Ammon's horn (tissue), 1 donor: ENCODE results near the gene PACSIN2.

Experiments used
- DNase-seq: peaks from one replicate; pipeline ENCODE4 v3.0.0-alpha.2; 2016; ENCODE audit warnings: low spot score

The PACSIN2 gene

GRCh38 chr22:42856865-42857704 lies 157.9 kb downstream of the PACSIN2 start, which contains the start of gene ARFGAP3:
Gene ARFGAP3, minus strand, starts transcription at chr22:42857273. Its CDS starts 91 bp downstream, at chr22:42857182.
- DNase-seq: peak; percentile 96

DNA sequence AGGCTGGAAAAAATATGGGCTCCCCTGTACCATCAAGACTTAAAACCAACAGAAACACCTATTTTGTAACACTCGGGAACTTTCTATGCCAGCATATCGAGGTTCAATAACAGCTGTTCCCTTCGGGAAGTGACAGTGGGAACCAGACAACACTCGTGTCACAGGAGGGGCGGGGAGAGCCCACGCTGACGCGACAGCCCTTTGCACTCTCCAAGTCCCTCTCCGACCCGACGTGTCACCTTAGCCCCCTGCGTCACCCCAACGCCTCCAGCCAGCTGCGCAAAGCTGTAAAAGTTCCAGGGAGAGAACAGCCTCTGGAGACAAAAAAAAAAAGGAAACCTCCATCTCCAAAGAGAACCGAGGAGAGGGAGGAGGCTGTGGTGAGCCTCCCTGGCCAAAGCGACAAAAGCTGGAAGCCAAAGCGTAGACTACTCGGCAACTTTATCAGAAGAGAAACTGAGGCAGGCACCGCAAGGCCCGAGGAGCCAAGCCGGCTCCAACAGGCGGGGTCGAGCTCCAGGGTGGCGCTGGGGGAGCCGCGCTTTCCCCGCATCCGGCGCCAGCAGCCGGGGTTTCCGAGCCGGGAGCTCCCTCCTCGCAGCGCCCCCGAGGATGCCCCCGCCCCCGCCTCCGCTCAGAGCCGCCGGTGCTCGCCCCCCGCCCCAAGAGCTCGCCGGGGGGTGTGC lies 158.6 kb downstream of the PACSIN2 start:
- DNase-seq: peak; percentile 49

DNA sequence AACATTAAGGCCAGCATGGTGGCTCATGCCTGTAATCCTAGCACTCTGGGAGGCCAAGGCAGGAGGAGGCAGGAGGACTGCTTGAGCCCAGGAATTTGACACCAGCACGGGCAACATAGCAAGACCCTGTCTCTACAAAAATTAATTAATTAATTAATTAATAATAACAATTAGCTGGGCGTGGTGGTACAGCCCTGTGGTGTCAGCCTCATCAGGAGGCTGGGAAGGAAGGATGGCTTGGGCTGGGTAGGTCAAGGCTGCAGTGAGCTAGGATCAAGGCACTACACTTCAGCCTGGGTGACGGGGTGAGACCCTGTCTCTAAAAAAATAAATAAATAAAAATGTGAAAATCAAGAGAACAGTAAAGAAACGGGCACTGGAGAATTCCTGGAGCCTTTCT lies 159.2 kb downstream of the PACSIN2 start:
- DNase-seq: no peak

DNA sequence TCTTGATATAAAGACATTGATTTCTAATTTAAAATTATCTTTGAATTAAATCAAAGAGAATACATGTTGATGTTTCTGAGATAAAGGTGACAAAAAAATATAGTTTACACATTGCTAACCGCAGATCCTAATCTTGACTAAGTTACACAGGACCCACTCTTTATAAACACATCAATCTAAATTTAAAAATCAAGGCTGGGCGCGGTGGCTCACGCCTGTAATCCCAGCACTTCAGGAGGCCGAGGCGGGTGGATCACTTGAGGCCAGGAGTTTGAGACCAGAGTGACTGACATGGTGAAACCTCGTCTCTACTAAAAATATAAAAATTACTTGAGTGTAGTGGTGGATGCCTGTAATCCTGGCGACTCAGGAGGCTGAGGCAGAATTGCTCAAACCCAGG lies 159.7 kb downstream of the PACSIN2 start:
- no peak for DNase-seq

DNA sequence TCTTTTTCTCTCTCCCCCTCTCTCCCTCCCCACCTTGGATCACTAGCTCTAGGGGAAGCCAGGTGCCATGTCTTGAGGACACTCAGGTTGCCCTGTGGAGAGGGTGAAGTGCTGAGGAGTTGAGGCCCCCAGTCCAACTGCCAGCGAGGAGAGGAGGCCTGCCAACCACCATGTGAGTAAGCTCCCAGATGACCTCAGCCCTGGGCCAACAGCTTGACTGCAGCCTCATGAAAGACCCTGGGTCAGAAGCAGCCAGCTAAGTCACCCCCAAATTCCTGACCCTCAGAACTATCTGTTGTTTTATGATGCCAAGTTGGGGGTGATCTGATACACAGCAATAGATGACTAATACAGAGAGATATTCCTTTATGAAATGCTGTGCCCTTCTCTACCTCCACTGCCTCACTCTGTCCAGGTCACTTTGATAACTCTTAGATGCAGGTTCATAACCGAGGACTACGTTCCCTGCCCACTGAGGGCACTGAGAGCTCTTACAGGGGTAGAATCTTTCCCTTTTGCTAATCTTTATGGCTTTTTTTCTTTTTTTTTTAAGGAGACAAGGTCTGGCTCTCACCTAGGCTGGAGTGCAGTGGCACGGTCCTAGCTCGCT lies 165.9 kb downstream of the PACSIN2 start:
- no peak for DNase-seq

DNA sequence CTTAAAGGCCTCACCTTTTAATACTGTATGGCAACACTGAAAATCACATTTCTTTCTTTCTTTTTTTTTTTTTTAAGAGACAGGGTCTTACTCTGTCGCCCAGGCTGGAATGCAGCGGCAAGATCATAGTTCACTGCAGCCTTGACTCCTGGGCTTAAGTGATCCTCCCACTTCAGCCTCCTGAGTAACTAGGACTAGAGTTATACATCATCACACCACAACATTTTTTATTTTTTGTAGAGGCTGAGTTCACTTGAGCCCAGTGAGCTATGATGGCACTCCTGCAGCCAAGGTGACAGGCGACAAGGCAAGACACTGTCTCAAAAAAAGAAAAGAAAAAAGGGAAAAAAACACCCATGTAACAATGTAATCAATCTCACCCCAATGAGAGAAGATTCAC lies 167.8 kb downstream of the PACSIN2 start:
- no peak for DNase-seq

- no peak for DNase-seq
These were observed 170.2 kb downstream of the PACSIN2 start for GRCh38 chr22:42844756-42845155.

DNA sequence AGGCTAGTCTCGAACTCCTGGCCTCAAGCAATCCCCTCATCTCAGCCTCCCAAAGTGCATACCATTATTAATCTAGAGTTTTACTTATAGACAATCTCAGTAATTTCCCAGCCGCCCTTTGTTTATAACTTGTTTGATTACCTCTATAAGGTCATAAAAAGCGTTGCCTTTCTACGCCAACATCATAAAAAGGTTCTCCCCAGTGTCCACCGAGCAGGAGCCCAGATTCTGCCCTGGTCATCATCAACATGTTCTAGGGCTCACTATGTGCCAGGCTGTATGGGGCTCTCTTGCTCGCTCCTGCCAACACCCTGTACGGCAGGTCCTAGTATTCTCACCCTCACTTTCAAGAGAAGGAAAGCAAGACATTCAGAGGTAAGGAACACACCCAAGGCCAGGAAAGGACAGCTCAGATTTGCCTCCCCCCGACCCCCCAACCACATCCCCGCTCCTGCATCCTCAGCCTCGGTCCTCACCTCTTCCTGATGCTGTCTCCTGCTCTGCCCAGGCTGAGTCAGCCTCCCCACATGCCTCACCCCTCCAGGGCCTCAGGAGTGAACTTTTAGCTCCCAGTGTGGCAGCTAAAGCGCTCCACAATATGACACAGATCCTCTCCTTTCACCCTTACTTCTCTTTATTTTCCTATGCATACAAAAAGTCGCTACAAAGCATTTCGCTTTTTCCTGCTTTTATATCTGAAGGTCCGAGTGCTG lies 172.1 kb downstream of the PACSIN2 start:
- DNase-seq: no peak

DNA sequence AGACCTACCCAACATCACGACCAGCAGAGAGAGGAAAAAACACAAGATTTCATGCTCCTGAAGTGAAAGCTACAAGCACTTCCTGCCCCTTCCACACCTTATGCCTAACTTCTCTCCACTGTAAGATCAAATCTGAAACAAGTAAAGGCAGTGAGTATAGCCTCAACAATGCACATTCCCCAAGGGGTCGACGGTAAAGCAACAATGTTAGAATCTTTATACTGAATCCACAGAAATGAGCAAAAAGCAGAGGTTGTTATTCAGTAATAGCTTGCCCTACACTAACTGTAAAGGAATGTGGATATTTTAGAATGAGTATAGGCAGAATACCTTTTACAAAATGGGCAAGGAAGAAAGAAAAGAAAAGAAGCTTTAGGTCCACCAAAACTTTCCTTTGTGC lies 173.5 kb downstream of the PACSIN2 start:
- no peak for DNase-seq

DNA sequence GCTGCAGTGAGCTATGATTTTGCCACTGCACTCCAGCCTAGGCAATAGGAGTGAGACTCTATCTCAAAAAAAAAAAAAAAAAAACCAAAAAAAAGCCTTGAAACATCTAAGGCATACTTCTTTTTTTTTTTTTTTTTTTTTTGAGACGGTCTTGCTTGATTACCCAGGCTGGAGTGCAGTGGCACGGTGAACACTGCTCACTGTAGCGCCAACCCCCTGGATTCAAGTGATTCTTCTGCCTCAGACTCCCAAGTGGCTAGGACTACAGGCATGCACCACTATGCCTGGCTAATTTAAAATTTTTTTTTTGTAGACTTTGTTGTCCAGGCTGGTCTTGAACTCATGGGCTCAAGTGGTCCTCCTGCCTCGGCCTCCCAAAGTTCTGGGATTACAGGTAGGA lies 177.4 kb downstream of the PACSIN2 start:
- DNase-seq: no peak

GRCh38 chr22:42836026-42836425 lies 178.9 kb downstream of the PACSIN2 start:
- DNase-seq: no peak

DNA sequence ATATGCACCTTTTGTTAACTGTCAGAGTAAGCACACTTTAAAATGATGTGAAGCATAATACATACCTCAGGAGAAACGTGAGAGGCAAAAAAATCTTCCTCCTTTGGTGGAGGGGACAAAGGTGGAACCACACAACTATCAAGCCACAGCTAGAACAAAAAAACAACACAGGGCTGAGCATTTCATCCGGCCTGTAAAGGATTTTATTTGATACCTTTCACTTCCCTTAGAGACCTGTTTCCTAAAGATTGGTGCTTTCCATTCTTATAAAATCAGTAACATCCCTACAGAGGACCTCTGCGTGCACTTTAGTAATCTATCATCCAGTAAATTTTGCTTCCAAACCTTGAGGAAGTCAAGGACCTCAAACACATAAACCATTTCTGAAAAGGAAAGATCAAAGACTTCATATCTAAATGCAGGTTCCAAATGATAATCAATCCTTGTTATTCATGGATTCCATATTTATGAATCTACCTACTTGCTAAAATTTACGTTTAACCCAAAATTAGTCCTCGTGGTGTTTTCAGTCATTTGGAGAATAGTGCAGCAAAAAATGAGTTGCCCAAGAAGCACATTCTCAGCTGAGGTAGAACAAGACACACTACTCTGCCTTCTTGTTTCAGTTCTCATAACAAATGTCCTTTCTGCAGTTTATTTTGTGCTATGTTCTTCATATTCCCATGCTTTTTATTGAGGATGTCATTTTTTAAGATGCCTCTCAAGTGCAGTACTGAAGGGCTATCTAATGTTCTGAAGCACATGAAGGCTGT lies 180.6 kb downstream of the PACSIN2 start:
- no peak for DNase-seq

GRCh38 chr22:42833104-42833503 lies 181.8 kb downstream of the PACSIN2 start:
- no peak for DNase-seq

DNA sequence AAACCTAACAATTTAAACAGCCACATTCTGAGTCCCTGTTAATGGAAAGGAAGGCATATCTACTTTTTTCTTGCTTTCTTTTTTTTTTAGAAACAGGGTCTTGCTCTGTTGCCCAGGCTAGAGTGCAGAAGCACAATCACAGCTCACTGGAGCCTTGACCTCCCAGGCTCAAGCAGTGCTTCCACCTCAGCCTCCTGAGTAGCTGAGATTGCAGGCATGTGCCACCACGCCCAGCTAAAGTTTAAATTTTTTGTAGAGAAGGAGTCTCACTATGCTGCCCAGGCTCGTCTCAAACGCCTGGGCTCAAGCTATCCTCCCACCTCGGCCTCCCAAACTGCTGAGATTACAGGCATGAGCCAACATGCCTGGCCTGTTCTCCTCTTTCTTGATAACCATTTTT lies 183.2 kb downstream of the PACSIN2 start:
- no peak for DNase-seq

GRCh38 chr22:42830161-42830560 lies 184.8 kb downstream of the PACSIN2 start:
- no peak for DNase-seq

- no peak for DNase-seq
These were observed 185.6 kb downstream of the PACSIN2 start for GRCh38 chr22:42829302-42829701.

DNA sequence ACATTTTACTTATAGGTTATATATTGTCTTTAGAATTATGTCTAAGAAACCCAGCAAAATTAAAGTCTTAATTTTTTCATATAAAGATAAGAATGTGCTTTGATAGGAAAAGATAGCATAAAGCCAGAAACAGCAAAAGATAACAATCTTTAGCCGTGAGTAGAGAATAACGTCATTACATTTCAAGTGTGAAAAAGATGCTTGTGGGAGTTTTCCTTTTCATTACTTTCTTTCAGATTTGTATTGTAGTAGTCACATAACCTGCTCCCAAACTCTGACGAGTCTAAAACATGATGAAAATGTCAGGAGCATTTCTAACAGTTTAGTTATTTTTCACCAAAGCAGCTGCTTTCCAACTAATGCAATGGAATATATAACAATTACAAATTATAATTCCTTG lies 189.2 kb downstream of the PACSIN2 start:
- DNase-seq: no peak

- no peak for DNase-seq
These were observed 193.6 kb downstream of the PACSIN2 start for GRCh38 chr22:42821386-42821785.

GRCh38 chr22:42820045-42820763 lies 194.7 kb downstream of the PACSIN2 start:
- peak; percentile 48 for DNase-seq
